Esophagus squamous epithelium (tissue), 5 donors: ENCODE measurements around the gene ALPK1. TPM values are rescaled to one million over a fixed set of nuclear protein-coding genes. Genes with fewer than 3 reads are reported as not detected.

Experiments
- DNase-seq: peaks from one replicate; lab custom pipeline; 2025; lab: John Stamatoyannopoulos, UW
- H3K27ac ChIP-seq, 4 donors: fragments of 200-600 bp; sonication (generic); one replicate each; pipeline ENCODE4 v1.5.1; 2016 to 2019; ENCODE audit warnings: mild to moderate bottlenecking in 1 of 4
- H3K27me3 ChIP-seq, 4 donors: fragments of 200-600 bp; sonication (generic); 1 replicate in 3 of 4; 2 replicates in 1 of 4; pipeline versions ENCODE4 v1.5.1 to v1.6.0; 2017 to 2021; ENCODE audit warnings: antibody characterized with exemption in 1 of 4
- H3K36me3 ChIP-seq, 3 donors: fragments of 200-600 bp; sonication (generic); one replicate each; pipeline ENCODE4 v1.5.1; 2016 to 2019
- H3K4me1 ChIP-seq, 3 donors: fragments of 200-600 bp; sonication (generic); one replicate each; pipeline ENCODE4 v1.5.1; 2017 to 2019
- H3K4me3 ChIP-seq, 4 donors: fragments of 200-600 bp; sonication (generic); 1 replicate in 3 of 4; 2 replicates in 1 of 4; pipeline ENCODE4 v1.5.1; 2016 to 2019; ENCODE audit warnings: mild to moderate bottlenecking in 2 of 4, moderate library complexity in 1 of 4
- H3K9me3 ChIP-seq, 3 donors: fragments of 200-600 bp; sonication (generic); one replicate each; pipeline ENCODE4 v1.5.1; 2016 to 2019
- CTCF ChIP-seq, 6 experiments: fragments of 450-650 bp in 4 of 6; fragments of 200-600 bp in 2 of 6; sonication (generic) in 2 of 6; IDR thresholded peaks; one replicate each; pipeline ENCODE4 v1.5.1; 2016 to 2019; ENCODE audit warnings: antibody characterized with exemption in 6 of 6, mild to moderate bottlenecking in 4 of 6, moderate library complexity in 4 of 6
- POLR2A ChIP-seq, 4 donors: fragments of 450-650 bp; IDR thresholded peaks; one replicate each; pipeline ENCODE4 v1.6.1; 2017; ENCODE audit warnings: antibody characterized with exemption in 4 of 4, mild to moderate bottlenecking in 4 of 4, moderate library complexity in 3 of 4
- WGBS, 2 donors: methylation state at CpG; one replicate each; pipeline ENCODE4 v1.1.5; 2018; 5-methylcytosine and 5-hydroxymethylcytosine counted together
- intact Hi-C: fragments of 100-400 bp; cut with DNase I; formaldehyde crosslinking; loops from one replicate; pipeline ENCODE4 v1.15.0; 2022
- total RNA-seq, 4 donors: library from RNA; depleted of rRNA; stranded (reverse); fragments of >200 nt; gene quantifications; one replicate each; pipeline ENCODE4 v1.1.0, GENCODE V29; 2016
- donor health status: DM: yes; HTN: yes; CAD: no.

Gene ALPK1
- total RNA-seq, 4 donors from 2014 or later: 12.6 to 19.5 (median 12.8) TPM

DNA sequence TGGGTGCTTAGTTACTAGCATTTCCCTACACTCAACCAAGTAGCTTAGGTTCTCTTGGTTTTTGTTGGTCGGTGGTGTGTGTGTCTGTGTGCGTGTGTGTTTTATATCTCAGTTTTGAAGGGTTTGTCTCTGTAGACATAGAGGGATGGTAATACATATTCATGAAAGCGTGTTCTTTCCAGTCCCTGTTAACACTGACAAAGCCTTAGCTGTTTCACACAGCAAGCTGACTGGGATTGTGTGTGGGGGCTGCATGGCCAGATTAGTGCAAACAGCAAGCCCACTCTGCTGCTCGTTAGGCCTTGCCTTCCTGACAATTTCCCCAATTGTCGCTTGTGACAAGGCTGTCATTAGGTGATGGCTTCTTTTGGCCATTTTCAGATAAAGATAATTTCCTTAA, 43.9 kb downstream of the ALPK1 start:
- intact Hi-C loops: no loop called here
- TF ChIP-seq CTCF (IDR thresholded peaks at IDR 0.05) (no peak), POLR2A (IDR thresholded peaks at IDR 0.05) (no peak)

DNA sequence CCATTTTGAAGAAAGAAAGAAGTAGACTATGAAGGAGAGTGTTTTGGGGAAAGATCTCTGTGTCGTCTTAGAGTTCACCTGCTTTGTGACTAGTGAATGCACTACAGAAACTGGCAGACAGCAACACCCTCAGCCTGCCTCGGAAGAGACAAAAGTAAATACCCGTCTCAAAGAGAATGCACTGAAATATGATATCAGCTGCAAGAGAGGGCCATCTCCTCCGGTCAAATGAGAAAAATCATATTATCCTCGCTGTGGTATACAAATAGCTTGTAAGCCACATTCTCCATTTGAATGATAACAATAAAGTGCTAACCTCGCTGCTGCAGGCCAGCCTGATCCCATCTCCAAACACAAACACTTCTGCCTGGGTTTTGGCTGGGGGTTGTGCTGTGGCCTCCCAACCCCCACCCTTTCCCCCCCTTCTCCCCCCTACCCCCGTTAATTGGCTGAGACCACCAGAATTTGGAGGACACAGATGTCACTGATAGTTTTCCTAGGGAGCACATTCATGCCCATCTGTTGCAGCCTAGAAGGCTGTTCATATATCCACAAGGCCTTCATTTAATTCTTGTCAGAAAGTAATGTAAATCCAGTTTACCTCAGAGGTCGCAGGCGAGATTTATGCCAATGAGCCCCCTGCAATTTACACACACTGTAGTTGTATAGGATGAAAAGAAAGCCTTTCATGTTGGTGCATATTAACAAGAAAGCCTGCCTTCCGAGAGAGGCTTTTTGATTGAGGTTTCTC, 46.3 kb downstream of the ALPK1 start:
- DNase-seq: no peak
- H3K27me3 ChIP-seq: no peaks in the 10 kb centered on the region
- no peaks in the 10 kb centered on the region for H3K9me3 ChIP-seq
- intact Hi-C loops: no loop called here
- no peak for TF ChIP-seq POLR2A (IDR thresholded peaks at IDR 0.05)
- no peak for TF ChIP-seq CTCF (IDR thresholded peaks at IDR 0.05)
- no peak overlapping the region for H3K27ac ChIP-seq
- no peaks in the 10 kb centered on the region for H3K4me1 ChIP-seq
- 86 to 87% methylated on average over 9 to 10 of the region's 10 CpGs for WGBS, 2 donors
- no peak overlapping the region for H3K4me3 ChIP-seq
- H3K36me3 ChIP-seq: no peaks in the 10 kb centered on the region

More for the DNA sequence above, 43.9 kb downstream of the ALPK1 start:
- Histone ChIP-seq H3K36me3 (no peaks in the 10 kb centered on the region), H3K27ac (no peak overlapping the region), H3K27me3 (no peaks in the 10 kb centered on the region), H3K4me1 (no peaks in the 10 kb centered on the region), H3K9me3 (no peaks in the 10 kb centered on the region), H3K4me3 (no peak overlapping the region)
- 95 to 100% methylated on average over 4 to 5 of the region's 5 CpGs for WGBS, 2 donors
- DNase-seq: no peak

DNA sequence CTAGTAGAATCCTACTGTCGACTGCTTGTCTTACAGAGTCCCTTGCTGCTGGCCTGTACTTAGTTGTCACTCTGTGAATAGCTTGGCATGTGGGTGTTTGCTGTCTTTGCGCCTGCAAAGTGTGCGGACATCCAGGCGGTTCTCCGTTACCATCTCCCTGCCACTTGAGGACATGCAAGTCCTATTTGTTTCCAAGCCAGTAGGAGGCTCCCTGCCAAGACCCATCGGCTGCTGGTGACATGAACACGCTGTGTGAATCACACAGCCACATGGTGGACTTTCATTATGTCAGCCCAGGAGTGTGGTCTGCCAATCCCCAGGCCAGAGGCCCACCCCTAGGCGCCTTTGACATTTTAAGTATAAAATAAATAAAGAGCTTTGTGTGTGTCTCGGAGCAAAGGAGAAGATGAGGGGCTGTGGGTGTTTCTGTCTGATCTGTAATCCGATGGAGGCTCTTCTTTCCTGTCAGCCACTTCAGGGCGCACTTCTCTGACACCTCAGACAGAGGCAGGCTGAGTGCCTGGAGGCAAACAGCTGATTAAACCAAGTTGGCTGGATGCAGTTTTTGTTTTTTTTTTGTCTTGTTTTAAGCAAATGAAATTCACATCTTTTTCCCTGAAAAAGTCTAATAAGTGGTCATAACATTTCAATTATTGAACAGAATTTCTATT, 51.5 kb downstream of the ALPK1 start:
- 59 to 72% methylated on average over 5 to 9 of the region's 11 CpGs for WGBS, 2 donors
- H3K36me3 ChIP-seq: no peaks in the 10 kb centered on the region
- no peaks in the 10 kb centered on the region for H3K9me3 ChIP-seq
- H3K27ac ChIP-seq: no peak overlapping the region
- no peak for DNase-seq
- no peak for TF ChIP-seq POLR2A (IDR thresholded peaks at IDR 0.05)
- intact Hi-C loops: no loop called here
- H3K4me3 ChIP-seq: no peak overlapping the region
- H3K27me3 ChIP-seq: no peaks in the 10 kb centered on the region
- no peaks in the 10 kb centered on the region for H3K4me1 ChIP-seq

GRCh38 chr4:112352736-112353135, 55.6 kb downstream of the ALPK1 start:
- no peaks in the 10 kb centered on the region for H3K27me3 ChIP-seq
- TF ChIP-seq POLR2A (IDR thresholded peaks at IDR 0.05): no peak
- TF ChIP-seq CTCF (IDR thresholded peaks at IDR 0.05): no peak
- no peak for DNase-seq
- no peak overlapping the region for H3K27ac ChIP-seq
- intact Hi-C loops: no loop called here
- H3K9me3 ChIP-seq: no peaks in the 10 kb centered on the region
- no peak overlapping the region for H3K4me3 ChIP-seq
- H3K36me3 ChIP-seq: peaks cover 0 to 14% (median 0%) of the 10 kb centered on the region in 3 donors
- H3K4me1 ChIP-seq: no peaks in the 10 kb centered on the region

- DNase-seq: no peak
- 93 to 99% methylated on average over 14 to 20 of the region's 20 CpGs for WGBS, 2 donors
- intact Hi-C loops: no loop called here
- H3K27me3 ChIP-seq: no peaks in the 10 kb centered on the region
- no peak overlapping the region for H3K4me3 ChIP-seq
- TF ChIP-seq POLR2A (IDR thresholded peaks at IDR 0.05): no peak
- no peak for TF ChIP-seq CTCF (IDR thresholded peaks at IDR 0.05)
- peaks cover 0 to 35% (median 0%) of the 10 kb centered on the region in 3 donors for H3K36me3 ChIP-seq
- H3K27ac ChIP-seq: no peak overlapping the region
- H3K4me1 ChIP-seq: no peaks in the 10 kb centered on the region
- H3K9me3 ChIP-seq: peaks cover 0 to 7% (median 0%) of the 10 kb centered on the region in 3 donors
These were observed 58.5 kb downstream of the ALPK1 start for GRCh38 chr4:112355662-112356061.
